CD14-positive monocyte (primary cell): Measurements from ENCODE around the gene CWH43. TPM values are rescaled to one million over a fixed set of nuclear protein-coding genes. Genes with fewer than 3 reads are reported as not detected.
A peak's percentile ranks its signal among the peaks of the same experiment; 100 is the strongest.

Source experiments
- DNase-seq, 3 donors: peaks; one replicate each; pipeline ENCODE4 v3.0.0-alpha.2; 2011 to 2022
- H2AFZ ChIP-seq: 2 replicates; pipeline ENCODE4 v1.6.0; 2012; ENCODE audit warnings: mild to moderate bottlenecking, low read depth, low read length, inconsistent platforms; ENCODE audit not compliant: insufficient read depth, poor library complexity, severe bottlenecking
- H3K27ac ChIP-seq, 2 donors: 1 replicate in 1 of 2; 2 replicates in 1 of 2; pipeline ENCODE4 v1.5.1; 2012 to 2013; ENCODE audit warnings: low read length in 2 of 2, control low read depth in 1 of 2, inconsistent platforms in 1 of 2, low read depth in 1 of 2, mild to moderate bottlenecking in 1 of 2
- H3K27me3 ChIP-seq, 2 donors: one replicate each; pipeline versions ENCODE4 v1.6.0 to v1.6.1; 2011 to 2013; ENCODE audit warnings: low read length in 2 of 2; ENCODE audit not compliant: control insufficient read depth in 2 of 2, insufficient read depth in 2 of 2
- H3K36me3 ChIP-seq, 2 donors: replicated peaks in 1 of 2; 1 replicate in 1 of 2; 2 replicates in 1 of 2; pipeline versions ENCODE4 v1.5.1 to v1.6.1; 2012 to 2013; ENCODE audit warnings: low read length in 2 of 2, control low read depth in 1 of 2, inconsistent platforms in 1 of 2, mild to moderate bottlenecking in 1 of 2; ENCODE audit not compliant: insufficient read depth in 2 of 2, control insufficient read depth in 1 of 2
- H3K4me1 ChIP-seq, 2 donors: 1 replicate in 1 of 2; 2 replicates in 1 of 2; pipeline versions ENCODE4 v1.5.1 to v1.6.1; 2012 to 2013; ENCODE audit warnings: low read length in 2 of 2, control low read depth in 1 of 2, inconsistent platforms in 1 of 2, mild to moderate bottlenecking in 1 of 2, moderate library complexity in 1 of 2; ENCODE audit not compliant: insufficient read depth in 2 of 2, control insufficient read depth in 1 of 2
- H3K4me2 ChIP-seq: replicated peaks from 2 replicates; pipeline ENCODE3; 2012; ENCODE audit warnings: low read length, moderate library complexity, mild to moderate bottlenecking; ENCODE audit not compliant: poor library complexity, severe bottlenecking; ENCODE audit errors: extremely low read depth
- H3K4me3 ChIP-seq, 3 experiments: fragments of 200-600 bp in 1 of 3; sonication (generic) in 1 of 3; replicated peaks in 1 of 3; 1 replicate in 2 of 3; 2 replicates in 1 of 3; pipeline ENCODE4 v1.5.1; 2011 to 2013; ENCODE audit warnings: low read length in 3 of 3, mild to moderate bottlenecking in 3 of 3, control low read depth in 2 of 3, low read depth in 2 of 3, inconsistent platforms in 1 of 3, moderate library complexity in 1 of 3
- H3K79me2 ChIP-seq: 2 replicates; pipeline ENCODE4 v1.6.0; 2012; ENCODE audit warnings: mild to moderate bottlenecking, control low read depth, inconsistent platforms, low read length, moderate library complexity; ENCODE audit not compliant: insufficient read depth
- H3K9ac ChIP-seq: 2 replicates; pipeline ENCODE4 v1.6.0; 2017; ENCODE audit warnings: low read length, mild to moderate bottlenecking; ENCODE audit not compliant: insufficient read depth, poor library complexity, severe bottlenecking
- H3K9me3 ChIP-seq, 2 donors: replicated peaks in 1 of 2; 1 replicate in 1 of 2; 2 replicates in 1 of 2; pipeline versions ENCODE4 v1.5.1 to v1.6.1; 2012 to 2013; ENCODE audit warnings: low read length in 2 of 2, control low read depth in 1 of 2; ENCODE audit not compliant: control insufficient read depth in 1 of 2, insufficient read depth in 1 of 2
- H4K20me1 ChIP-seq: 2 replicates; pipeline ENCODE4 v1.6.0; 2012; ENCODE audit warnings: mild to moderate bottlenecking, low read length, control low read depth, moderate library complexity; ENCODE audit not compliant: insufficient read depth
- H3K27ac Mint-ChIP-seq, 7 donors: one replicate each; pipeline ENCODE4 v1.8.0; 2020; ENCODE audit warnings: mild to moderate bottlenecking in 7 of 7, mixed read lengths in 7 of 7, moderate library complexity in 6 of 7, inconsistent platforms in 2 of 7
- H3K27me3 Mint-ChIP-seq, 3 donors: one replicate each; pipeline ENCODE4 v1.8.0; 2021 to 2022; ENCODE audit warnings: low read depth in 3 of 3, mild to moderate bottlenecking in 3 of 3, mixed read lengths in 3 of 3, moderate library complexity in 3 of 3, inconsistent platforms in 1 of 3
- H3K36me3 Mint-ChIP-seq, 2 donors: one replicate each; pipeline ENCODE4 v1.8.0; 2020; ENCODE audit warnings: mixed read lengths in 2 of 2, inconsistent platforms in 1 of 2, mild to moderate bottlenecking in 1 of 2
- H3K4me1 Mint-ChIP-seq: one replicate; pipeline ENCODE4 v1.8.0; 2020; ENCODE audit warnings: mild to moderate bottlenecking, mixed read lengths
- H3K4me3 Mint-ChIP-seq, 2 donors: one replicate each; pipeline ENCODE4 v1.8.0; 2020; ENCODE audit warnings: mild to moderate bottlenecking in 2 of 2, mixed read lengths in 2 of 2, moderate library complexity in 1 of 2
- H3K9me3 Mint-ChIP-seq, 7 donors: one replicate each; pipeline ENCODE4 v1.8.0; 2020 to 2022; ENCODE audit warnings: mixed read lengths in 7 of 7, mild to moderate bottlenecking in 6 of 7, moderate library complexity in 6 of 7, inconsistent platforms in 2 of 7
- WGBS: methylation state at CpG from one replicate; pipeline ENCODE4 v1.1.5; 2013; ENCODE audit warnings: missing lambda C conversion rate; ENCODE audit not compliant: insufficient coverage; 5-methylcytosine and 5-hydroxymethylcytosine counted together
- intact Hi-C, 2 donors: fragments of 100-400 bp; cut with micrococcal nuclease; formaldehyde crosslinking; loops; one replicate each; pipeline versions ENCODE4 v1.15.0 to v1.15.1; 2023
- polyA plus RNA-seq, 3 donors: library from polyadenylated mRNA; depleted of rRNA in 1 of 3; unstranded in 2 of 3; stranded (reverse) in 1 of 3; fragments of 300-500 nt in 2 of 3; fragments of >200 nt in 1 of 3; fragmentation: Illumina TruSeq in 2 of 3; gene quantifications; 1 replicate in 2 of 3; 2 replicates in 1 of 3; pipeline ENCODE4 v1.2.3, GENCODE V29; 2012 to 2021
- TF ChIP-seq, protein P1 (sequence below): fragments of 200-600 bp; IDR thresholded peaks from one replicate; pipeline ENCODE4 v1.8.0; 2022; ENCODE audit warnings: antibody characterized with exemption, mild to moderate bottlenecking

CWH43 gene
- polyA plus RNA-seq, 3 donors: not detected

DNA sequence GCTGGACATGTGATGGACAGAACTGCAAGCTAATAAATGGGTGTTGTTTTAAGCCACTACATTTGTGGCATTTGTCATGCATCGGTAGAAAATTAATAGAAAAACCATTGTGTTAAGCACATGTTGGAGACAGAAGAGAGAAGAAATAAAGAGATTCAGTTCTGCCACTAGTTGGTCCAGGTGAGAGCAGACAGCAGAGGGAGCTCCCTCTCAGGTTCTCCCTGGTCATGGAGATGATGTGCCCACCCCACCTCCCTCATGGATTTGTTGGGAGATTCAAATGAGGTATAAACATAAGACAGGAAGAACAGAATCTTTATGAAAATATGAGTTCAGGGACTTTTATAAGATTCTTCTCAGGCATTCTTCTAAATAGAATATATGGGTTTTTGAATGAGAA lies 42.7 kb upstream of the CWH43 start:
- no peaks in the 10 kb centered on the region for H3K36me3 ChIP-seq
- no peaks in the 10 kb centered on the region for H3K4me1 ChIP-seq
- H3K9ac ChIP-seq: no peak overlapping the region
- DNase-seq: no peak
- H4K20me1 ChIP-seq: no peaks in the 10 kb centered on the region
- intact Hi-C loops: no loop called here
- H3K27ac Mint-ChIP-seq: peak overlapping the region in 1 of 7 donors; percentile 32
- H3K27me3 Mint-ChIP-seq: peaks cover 3 to 5% (median 5%) of the 10 kb centered on the region in 3 donors
- no peak overlapping the region for H3K4me3 Mint-ChIP-seq
- H3K9me3 Mint-ChIP-seq: peaks cover 0 to 3% (median 0%) of the 10 kb centered on the region in 7 donors
- H3K79me2 ChIP-seq: no peaks in the 10 kb centered on the region
- H3K4me3 ChIP-seq: no peak overlapping the region
- no CpG with 5 or more reads among the region's 1 CpG for WGBS
- H3K27me3 ChIP-seq: no peaks in the 10 kb centered on the region
- H2AFZ ChIP-seq: no peak overlapping the region
- no peak overlapping the region for H3K4me2 ChIP-seq
- no peak overlapping the region for H3K27ac ChIP-seq
- H3K4me1 Mint-ChIP-seq: no peaks in the 10 kb centered on the region
- H3K36me3 Mint-ChIP-seq: no peaks in the 10 kb centered on the region
- peaks cover 0 to 2% of the 10 kb centered on the region in 2 donors for H3K9me3 ChIP-seq
- TF ChIP-seq, protein P1, sequence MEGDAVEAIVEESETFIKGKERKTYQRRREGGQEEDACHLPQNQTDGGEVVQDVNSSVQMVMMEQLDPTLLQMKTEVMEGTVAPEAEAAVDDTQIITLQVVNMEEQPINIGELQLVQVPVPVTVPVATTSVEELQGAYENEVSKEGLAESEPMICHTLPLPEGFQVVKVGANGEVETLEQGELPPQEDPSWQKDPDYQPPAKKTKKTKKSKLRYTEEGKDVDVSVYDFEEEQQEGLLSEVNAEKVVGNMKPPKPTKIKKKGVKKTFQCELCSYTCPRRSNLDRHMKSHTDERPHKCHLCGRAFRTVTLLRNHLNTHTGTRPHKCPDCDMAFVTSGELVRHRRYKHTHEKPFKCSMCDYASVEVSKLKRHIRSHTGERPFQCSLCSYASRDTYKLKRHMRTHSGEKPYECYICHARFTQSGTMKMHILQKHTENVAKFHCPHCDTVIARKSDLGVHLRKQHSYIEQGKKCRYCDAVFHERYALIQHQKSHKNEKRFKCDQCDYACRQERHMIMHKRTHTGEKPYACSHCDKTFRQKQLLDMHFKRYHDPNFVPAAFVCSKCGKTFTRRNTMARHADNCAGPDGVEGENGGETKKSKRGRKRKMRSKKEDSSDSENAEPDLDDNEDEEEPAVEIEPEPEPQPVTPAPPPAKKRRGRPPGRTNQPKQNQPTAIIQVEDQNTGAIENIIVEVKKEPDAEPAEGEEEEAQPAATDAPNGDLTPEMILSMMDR: no peak

DNA sequence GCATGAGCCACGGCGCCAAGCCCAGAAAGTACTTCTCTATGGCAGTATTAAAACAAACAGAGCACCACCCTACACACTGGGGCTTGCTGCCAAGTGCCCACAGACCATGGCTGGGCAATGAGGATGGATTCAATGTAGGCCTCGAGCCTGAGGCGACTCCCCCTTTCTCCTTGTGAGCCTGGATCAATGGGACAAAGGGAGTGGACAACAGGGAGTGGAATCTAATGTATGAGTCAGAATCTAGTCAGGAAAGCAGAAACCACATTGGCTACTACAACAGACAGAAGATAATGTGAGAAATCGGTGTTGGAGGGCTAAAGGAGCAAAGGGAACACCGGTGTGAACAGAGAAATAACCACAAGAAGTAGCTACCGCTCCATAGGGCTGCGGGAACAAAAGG lies 41.8 kb upstream of the CWH43 start:
- intact Hi-C loops: no loop called here
- DNase-seq: no peak

More for the DNA sequence above, 41.8 kb upstream of the CWH43 start:
- no peak overlapping the region for H3K9ac ChIP-seq
- H3K27me3 Mint-ChIP-seq: peaks cover 3 to 5% (median 5%) of the 10 kb centered on the region in 3 donors
- H3K4me1 Mint-ChIP-seq: no peaks in the 10 kb centered on the region
- H3K27ac Mint-ChIP-seq: peak overlapping the region in 1 of 7 donors; percentile 58
- H3K4me2 ChIP-seq: no peak overlapping the region
- H3K36me3 ChIP-seq: no peaks in the 10 kb centered on the region
- no peak overlapping the region for H2AFZ ChIP-seq
- H3K9me3 Mint-ChIP-seq: peaks cover 0 to 3% (median 0%) of the 10 kb centered on the region in 7 donors
- TF ChIP-seq, protein P1: no peak
- no peaks in the 10 kb centered on the region for H3K4me1 ChIP-seq
- H3K79me2 ChIP-seq: no peaks in the 10 kb centered on the region
- WGBS: 61% methylated on average over 2 of the region's 8 CpGs
- H3K27ac ChIP-seq: no peak overlapping the region
- no peaks in the 10 kb centered on the region for H3K27me3 ChIP-seq
- H3K36me3 Mint-ChIP-seq: no peaks in the 10 kb centered on the region
- H3K9me3 ChIP-seq: no peaks in the 10 kb centered on the region
- no peak overlapping the region for H3K4me3 ChIP-seq
- H3K4me3 Mint-ChIP-seq: no peak overlapping the region
- no peaks in the 10 kb centered on the region for H4K20me1 ChIP-seq
